Articular chondrocyte of knee joint (primary cell): Measurements from ENCODE around the gene KCNQ1. TPM values are rescaled to one million over a fixed set of nuclear protein-coding genes. Genes with fewer than 3 reads are reported as not detected.

ENCODE experiments used
- small RNA-seq: library from RNA; depleted of rRNA; stranded (forward); fragments of <200 nt; gene quantifications from one replicate; pipeline ENCODE3, GENCODE V24; 2012
- total RNA-seq: library from RNA; depleted of rRNA; stranded (reverse); fragments of >200 nt; gene quantifications from 2 replicates; pipeline ENCODE4 v1.2.3, GENCODE V29; 2012

KCNQ1 gene
- total RNA-seq = not detected in 2 replicates

GRCh38 chr11:2444821-2445745 is at the start of gene KCNQ1:
Gene KCNQ1 (plus strand): TSS chr11:2445008. CDS start chr11:2445099, 91 bp downstream.

GRCh38 chr11:2400069-2400761 is 44.6 kb upstream of the KCNQ1 start, which contains the start of gene TSSC4:
Gene TSSC4 (plus strand): TSS chr11:2400750. CDS start chr11:2402634, 1,884 bp downstream.

GRCh38 chr11:2443881-2444820 is 657 bp upstream of the KCNQ1 start, which contains the start of gene TRPM5:
Gene TRPM5 (minus strand): TSS chr11:2444514. CDS start chr11:2423036, 21,478 bp downstream.

GRCh38 chr11:2699531-2700414 is 255.0 kb downstream of the KCNQ1 start, which contains the start of gene KCNQ1OT1:
Gene KCNQ1OT1 (minus strand): TSS chr11:2699994.

GRCh38 chr11:2885678-2886081 is 440.9 kb downstream of the KCNQ1 start, which contains the start of gene CDKN1C:
Gene CDKN1C (minus strand): TSS chr11:2885775. CDS start chr11:2885456, 319 bp downstream.

Small RNA genes within 50 kb of the gene (small RNA-seq; reads per million reads assigned to genes)
- gene AC013791.1 (not detected), gene COX6CP18 (not detected), gene RF01947 (not detected), gene RF01948 (not detected), gene RF01950 (not detected)

Other genes with a start within 250 kb of the KCNQ1 start
- not detected in 2 replicates for gene ASCL2, start 174.4 kb upstream of the KCNQ1 start, total RNA-seq
- gene C11orf21, start 143.1 kb upstream of the KCNQ1 start, total RNA-seq = 0.26 and 0.43 TPM in 2 replicates
- 1.4 and 3.5 TPM in 2 replicates for gene TSPAN32, start 143.0 kb upstream of the KCNQ1 start, total RNA-seq
- gene CD81, start 67.7 kb upstream of the KCNQ1 start, total RNA-seq = 262 and 264 TPM in 2 replicates
- gene TSSC4, start 44.3 kb upstream of the KCNQ1 start, total RNA-seq = 24.0 and 30.1 TPM in 2 replicates
- not detected in 2 replicates for gene TRPM5, start 494 bp upstream of the KCNQ1 start, total RNA-seq